Natural killer cell (primary cell): ENCODE measurements around the gene ITPKB. TPM values are rescaled to one million over a fixed set of nuclear protein-coding genes. Genes with fewer than 3 reads are reported as not detected.
"Not testable (repeated sequence)": the region's sequence is repeated elsewhere in the genome, so short reads cannot be mapped to it uniquely, and the experiment has no call there.

Experiments
- ATAC-seq, 3 donors: fragments of 150-1000 bp in 2 of 3; fragments of 200-7000 bp in 1 of 3; cut with Tn5 transposase; 1 replicate in 1 of 3; 2 replicates in 2 of 3; pipeline ENCODE4 v1.10.0; 2021; ENCODE audit warnings: mild to moderate bottlenecking in 2 of 3, moderate library complexity in 2 of 3
- DNase-seq, 2 donors: peaks; one replicate each; pipeline versions ENCODE4 v3.0.0 to v3.0.0-alpha.2; 2013 to 2021; ENCODE audit warnings: mixed read lengths in 1 of 2
- H3K27ac ChIP-seq: one replicate; pipeline ENCODE4 v1.5.1; 2013; ENCODE audit warnings: mild to moderate bottlenecking, low read length
- H3K27me3 ChIP-seq: one replicate; pipeline ENCODE4 v1.6.1; 2013; ENCODE audit warnings: low read length; ENCODE audit not compliant: control insufficient read depth, insufficient read depth
- H3K36me3 ChIP-seq: one replicate; pipeline ENCODE4 v1.6.1; 2013; ENCODE audit warnings: low read length; ENCODE audit not compliant: control insufficient read depth, insufficient read depth
- H3K4me1 ChIP-seq: one replicate; pipeline ENCODE4 v1.6.1; 2013; ENCODE audit warnings: low read length; ENCODE audit not compliant: control insufficient read depth, insufficient read depth
- H3K4me3 ChIP-seq: one replicate; pipeline ENCODE4 v1.5.1; 2013; ENCODE audit warnings: low read length
- H3K9me3 ChIP-seq: one replicate; pipeline ENCODE4 v1.6.1; 2013; ENCODE audit warnings: low read length; ENCODE audit not compliant: control insufficient read depth, insufficient read depth
- H3K27ac Mint-ChIP-seq, 2 donors: one replicate each; pipeline ENCODE4 v1.8.0; 2022; ENCODE audit warnings: mild to moderate bottlenecking in 2 of 2, mixed read lengths in 2 of 2, moderate library complexity in 1 of 2
- H3K27me3 Mint-ChIP-seq, 2 donors: one replicate each; pipeline ENCODE4 v1.8.0; 2022; ENCODE audit warnings: low read depth in 2 of 2, mixed read lengths in 2 of 2
- H3K36me3 Mint-ChIP-seq: one replicate; pipeline ENCODE4 v1.8.0; 2022; ENCODE audit warnings: mixed read lengths
- H3K4me1 Mint-ChIP-seq, 2 donors: one replicate each; pipeline ENCODE4 v1.8.0; 2022; ENCODE audit warnings: mixed read lengths in 2 of 2
- H3K4me3 Mint-ChIP-seq: one replicate; pipeline ENCODE4 v1.8.0; 2022; ENCODE audit warnings: mild to moderate bottlenecking, moderate library complexity, mixed read lengths
- H3K9me3 Mint-ChIP-seq, 2 donors: one replicate each; pipeline ENCODE4 v1.8.0; 2022; ENCODE audit warnings: mixed read lengths in 2 of 2
- WGBS: methylation state at CpG from one replicate; pipeline ENCODE4 v1.1.7; 2013; ENCODE audit warnings: missing lambda C conversion rate; ENCODE audit not compliant: insufficient coverage; 5-methylcytosine and 5-hydroxymethylcytosine counted together
- intact Hi-C: fragments of 100-400 bp; cut with micrococcal nuclease; formaldehyde crosslinking; loops from one replicate; pipeline ENCODE4 v1.14.2; 2022
- total RNA-seq, 4 donors: library from RNA; stranded (reverse); fragments of 120-200 nt in 1 of 4; gene quantifications; one replicate each; pipeline versions ENCODE4 v1.2.3 to v1.2.4, GENCODE V29; 2013 to 2022
- TF ChIP-seq, protein P1 (sequence below): fragments of 200-600 bp; IDR thresholded peaks from one replicate; pipeline ENCODE4 v1.8.0; 2022; ENCODE audit warnings: antibody characterized with exemption

The ITPKB gene
- total RNA-seq, 3 donors from 2014 or later (not counting 1 experiment from before 2014, with no cell fraction given), result 92.2 to 133 (median 99.0) TPM

DNA sequence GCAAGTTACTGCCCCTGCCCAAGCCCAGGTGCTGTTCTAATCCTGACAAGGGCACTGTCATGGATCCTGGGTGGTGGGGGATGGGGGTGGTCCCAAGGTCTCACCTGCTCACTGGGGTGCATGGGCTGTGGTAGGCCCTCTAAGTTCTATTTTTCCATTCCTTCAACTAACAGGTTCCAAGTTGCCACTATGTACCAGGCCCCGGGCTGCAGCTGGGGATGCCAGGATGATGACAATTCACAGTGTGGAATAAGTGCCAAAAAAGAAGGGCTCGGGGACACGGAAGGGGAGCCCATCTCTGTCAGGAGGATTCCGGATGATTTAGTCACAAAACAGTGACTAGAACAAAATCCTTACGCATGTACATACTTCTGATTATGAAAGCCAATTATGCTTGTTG, 114.6 kb downstream of the ITPKB start:
- TF ChIP-seq, protein P1, sequence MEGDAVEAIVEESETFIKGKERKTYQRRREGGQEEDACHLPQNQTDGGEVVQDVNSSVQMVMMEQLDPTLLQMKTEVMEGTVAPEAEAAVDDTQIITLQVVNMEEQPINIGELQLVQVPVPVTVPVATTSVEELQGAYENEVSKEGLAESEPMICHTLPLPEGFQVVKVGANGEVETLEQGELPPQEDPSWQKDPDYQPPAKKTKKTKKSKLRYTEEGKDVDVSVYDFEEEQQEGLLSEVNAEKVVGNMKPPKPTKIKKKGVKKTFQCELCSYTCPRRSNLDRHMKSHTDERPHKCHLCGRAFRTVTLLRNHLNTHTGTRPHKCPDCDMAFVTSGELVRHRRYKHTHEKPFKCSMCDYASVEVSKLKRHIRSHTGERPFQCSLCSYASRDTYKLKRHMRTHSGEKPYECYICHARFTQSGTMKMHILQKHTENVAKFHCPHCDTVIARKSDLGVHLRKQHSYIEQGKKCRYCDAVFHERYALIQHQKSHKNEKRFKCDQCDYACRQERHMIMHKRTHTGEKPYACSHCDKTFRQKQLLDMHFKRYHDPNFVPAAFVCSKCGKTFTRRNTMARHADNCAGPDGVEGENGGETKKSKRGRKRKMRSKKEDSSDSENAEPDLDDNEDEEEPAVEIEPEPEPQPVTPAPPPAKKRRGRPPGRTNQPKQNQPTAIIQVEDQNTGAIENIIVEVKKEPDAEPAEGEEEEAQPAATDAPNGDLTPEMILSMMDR, result no peak
- Histone ChIP-seq H3K27me3 (no peaks in the 10 kb centered on the region), H3K27ac (no peak overlapping the region), H3K4me1 (peaks cover 9% of the 10 kb centered on the region), H3K36me3 (no peaks in the 10 kb centered on the region), H3K9me3 (no peaks in the 10 kb centered on the region), H3K4me3 (no peak overlapping the region)
- WGBS, result 88% methylated on average over 5 of the region's 5 CpGs
- Mint-ChIP-seq H3K4me3 (no peak overlapping the region), H3K4me1 (peaks cover 11 to 16% of the 10 kb centered on the region in 2 donors), H3K27me3 (peaks cover 0 to 3% of the 10 kb centered on the region in 2 donors), H3K9me3 (no peaks in the 10 kb centered on the region), H3K36me3 (no peaks in the 10 kb centered on the region), H3K27ac (no peak overlapping the region)
- no peak for DNase-seq
- intact Hi-C loops, result no loop called here
- no peak for ATAC-seq

DNA sequence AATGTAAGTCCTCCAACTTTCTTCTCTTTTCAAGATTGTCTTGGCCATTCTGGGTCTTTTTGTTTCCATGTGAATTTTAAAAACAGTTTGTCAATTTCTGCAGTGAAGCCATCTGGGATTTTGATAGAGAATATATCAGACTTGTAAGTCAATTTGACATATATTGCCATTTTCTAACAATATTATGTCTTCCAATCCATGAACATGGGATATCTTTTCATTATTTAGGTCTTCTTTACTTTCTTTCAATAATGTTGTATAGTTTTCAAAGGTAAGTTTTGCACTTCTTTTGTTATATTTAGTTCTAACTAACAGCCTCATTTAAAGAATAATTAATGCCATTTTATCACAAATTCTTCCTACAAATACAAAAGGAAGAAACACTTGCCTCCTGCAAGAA, 117.1 kb downstream of the ITPKB start:
- intact Hi-C loops, result no loop called here
- H3K9me3 ChIP-seq, result no peaks in the 10 kb centered on the region
- peaks cover 9% of the 10 kb centered on the region for H3K4me1 ChIP-seq
- no peak overlapping the region for H3K27ac ChIP-seq
- H3K27me3 Mint-ChIP-seq, result peaks cover 0 to 3% of the 10 kb centered on the region in 2 donors
- no peak overlapping the region for H3K4me3 ChIP-seq
- H3K27ac Mint-ChIP-seq, result no peak overlapping the region
- H3K4me1 Mint-ChIP-seq, result peaks cover 11 to 13% of the 10 kb centered on the region in 2 donors
- H3K36me3 Mint-ChIP-seq, result no peaks in the 10 kb centered on the region
- no peaks in the 10 kb centered on the region for H3K27me3 ChIP-seq
- ATAC-seq (no peak), DNase-seq (no peak)
- H3K36me3 ChIP-seq, result no peaks in the 10 kb centered on the region
- H3K9me3 Mint-ChIP-seq, result no peaks in the 10 kb centered on the region
- TF ChIP-seq, protein P1, result no peak
- H3K4me3 Mint-ChIP-seq, result no peak overlapping the region

DNA sequence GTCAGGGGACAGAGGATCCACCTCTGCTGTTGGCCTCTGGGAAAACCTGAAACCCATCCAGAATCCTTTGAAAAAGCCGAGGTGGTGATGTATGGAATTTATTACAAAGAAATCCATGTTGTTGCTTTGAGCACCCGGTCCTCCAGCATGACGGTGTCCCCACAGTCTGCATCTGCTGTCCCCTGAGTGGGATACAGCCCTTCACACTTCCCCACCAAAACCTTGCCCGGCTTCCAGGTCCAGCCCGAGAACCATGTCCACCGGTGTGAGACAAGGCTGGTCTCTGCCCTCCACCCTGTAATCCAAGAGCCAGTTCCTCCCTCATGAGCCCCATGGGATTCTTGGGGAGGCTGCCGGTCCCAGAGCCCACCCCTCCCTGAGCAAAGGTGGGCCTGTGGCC, 120.1 kb downstream of the ITPKB start:
- Histone ChIP-seq H3K27ac (no peak overlapping the region), H3K4me3 (no peak overlapping the region), H3K9me3 (no peaks in the 10 kb centered on the region), H3K36me3 (no peaks in the 10 kb centered on the region), H3K27me3 (no peaks in the 10 kb centered on the region), H3K4me1 (no peaks in the 10 kb centered on the region)
- H3K36me3 Mint-ChIP-seq, result no peaks in the 10 kb centered on the region
- intact Hi-C loops, result no loop called here
- no peak overlapping the region for H3K4me3 Mint-ChIP-seq
- ATAC-seq (no peak), DNase-seq (no peak)
- 97% methylated on average over 7 of the region's 7 CpGs for WGBS
- TF ChIP-seq, protein P1, result no peak
- H3K4me1 Mint-ChIP-seq, result no peaks in the 10 kb centered on the region
- H3K9me3 Mint-ChIP-seq, result no peaks in the 10 kb centered on the region
- H3K27ac Mint-ChIP-seq, result no peak overlapping the region
- H3K27me3 Mint-ChIP-seq, result no peaks in the 10 kb centered on the region

DNA sequence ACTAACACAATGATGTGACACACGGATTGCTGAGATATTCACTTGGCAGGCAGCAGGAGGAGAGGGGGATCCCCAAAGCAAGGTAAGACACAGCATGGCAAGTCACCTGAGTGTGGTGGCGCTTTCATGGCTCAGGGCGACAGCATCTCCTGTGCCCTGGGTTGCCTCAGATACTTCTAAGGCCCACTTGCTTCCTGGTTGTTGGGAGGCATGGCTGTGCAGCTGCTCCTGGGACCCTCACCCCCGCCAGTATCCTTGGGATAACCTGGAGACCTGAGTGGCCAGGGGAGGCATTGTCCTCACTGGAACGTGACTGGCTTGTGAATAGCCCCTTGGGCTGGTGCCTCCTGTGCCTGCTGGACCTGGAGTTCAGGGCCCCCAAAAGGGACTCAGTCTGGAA, 120.7 kb downstream of the ITPKB start:
- Mint-ChIP-seq H3K27ac (no peak overlapping the region), H3K9me3 (no peaks in the 10 kb centered on the region), H3K4me1 (no peaks in the 10 kb centered on the region), H3K27me3 (no peaks in the 10 kb centered on the region), H3K4me3 (no peak overlapping the region), H3K36me3 (no peaks in the 10 kb centered on the region)
- no peak overlapping the region for H3K27ac ChIP-seq
- H3K36me3 ChIP-seq, result no peaks in the 10 kb centered on the region
- no peaks in the 10 kb centered on the region for H3K27me3 ChIP-seq
- no peaks in the 10 kb centered on the region for H3K9me3 ChIP-seq
- no peak for DNase-seq
- 74% methylated on average over 5 of the region's 5 CpGs for WGBS
- intact Hi-C loops, result no loop called here
- TF ChIP-seq, protein P1, result no peak
- ATAC-seq, result no peak
- H3K4me1 ChIP-seq, result no peaks in the 10 kb centered on the region
- no peak overlapping the region for H3K4me3 ChIP-seq

DNA sequence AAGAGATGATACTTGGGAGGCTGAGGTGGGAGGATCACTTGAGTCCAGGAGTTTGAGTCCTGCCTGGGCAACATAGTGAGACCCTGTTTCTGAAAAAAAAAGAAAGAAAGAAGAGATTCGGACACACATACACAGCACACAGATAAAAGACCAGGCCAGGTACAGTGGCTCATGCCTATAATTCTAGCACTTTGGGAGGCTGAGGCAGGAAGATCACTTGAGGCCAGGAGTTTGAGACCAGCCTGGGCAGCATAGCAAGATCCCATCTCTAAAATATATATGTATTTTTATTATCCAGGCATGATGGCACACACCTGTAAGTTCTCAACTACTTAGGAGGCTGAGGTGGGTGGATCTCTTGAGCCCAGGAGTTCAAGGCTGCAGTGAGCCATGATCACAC, 121.4 kb downstream of the ITPKB start:
- H3K36me3 Mint-ChIP-seq, H3K27me3 Mint-ChIP-seq, H3K27ac Mint-ChIP-seq, H3K27me3 ChIP-seq, intact Hi-C loops, H3K4me3 ChIP-seq, H3K4me1 Mint-ChIP-seq, H3K9me3 ChIP-seq, H3K27ac ChIP-seq, DNase-seq, H3K36me3 ChIP-seq, H3K4me3 Mint-ChIP-seq, H3K4me1 ChIP-seq, H3K9me3 Mint-ChIP-seq, ATAC-seq: not testable (repeated sequence)
- WGBS, result 83% methylated on average over 1 of the region's 1 CpG
